Nephron (organoid): Measurements from ENCODE around the gene RXYLT1.
A peak's percentile ranks its signal among the peaks of the same experiment; 100 is the strongest.

Experiments
- H3K27ac Mint-ChIP-seq, 3 experiments: 2 replicates each; pipeline ENCODE4 v1.8.0; 2020; ENCODE audit warnings: mixed read lengths in 3 of 3, mild to moderate bottlenecking in 2 of 3, moderate library complexity in 1 of 3
- H3K27me3 Mint-ChIP-seq: 2 replicates; pipeline ENCODE4 v1.8.0; 2021; ENCODE audit warnings: low read depth, mild to moderate bottlenecking, moderate library complexity, mixed read lengths
- H3K36me3 Mint-ChIP-seq: 2 replicates; pipeline ENCODE4 v1.8.0; 2020; ENCODE audit warnings: low read depth, mixed read lengths
- H3K4me1 Mint-ChIP-seq: 2 replicates; pipeline ENCODE4 v1.8.0; 2020; ENCODE audit warnings: mixed read lengths
- H3K4me3 Mint-ChIP-seq, 3 experiments: 2 replicates each; pipeline ENCODE4 v1.8.0; 2020; ENCODE audit warnings: mild to moderate bottlenecking in 3 of 3, mixed read lengths in 3 of 3, moderate library complexity in 2 of 3
- H3K9me3 Mint-ChIP-seq: 2 replicates; pipeline ENCODE4 v1.8.0; 2020; ENCODE audit warnings: mixed read lengths
- TF ChIP-seq, protein P1 (sequence below), 3 experiments: fragments of 200-600 bp; sonication (generic); IDR thresholded peaks; one replicate each; pipeline ENCODE4 v1.5.0; 2021; ENCODE audit warnings: antibody characterized with exemption in 3 of 3; ENCODE audit not compliant: unreplicated experiment in 3 of 3

The RXYLT1 gene

DNA sequence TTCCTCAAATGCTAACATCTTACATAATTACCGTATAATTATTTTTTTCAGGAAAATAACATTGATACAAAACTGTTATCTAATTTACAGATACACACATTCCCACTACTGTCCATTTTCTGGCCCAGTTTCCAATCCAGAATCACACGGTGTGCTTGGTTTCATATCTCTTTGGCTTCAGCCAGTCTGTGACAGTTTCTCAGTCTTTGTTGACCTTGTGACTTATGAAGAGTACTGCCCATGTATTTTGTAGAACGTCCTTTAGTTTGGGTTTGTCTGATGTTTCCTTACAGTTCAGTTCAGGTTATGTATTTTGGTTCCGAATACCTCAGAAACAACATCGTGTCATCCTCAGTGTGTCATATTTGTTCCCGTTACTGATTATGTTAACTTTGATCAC, 16.2 kb downstream of the RXYLT1 start:
- Mint-ChIP-seq H3K9me3 (no peaks in the 10 kb centered on the region), H3K4me3 (no peak overlapping the region), H3K36me3 (peaks cover 8% of the 10 kb centered on the region), H3K27me3 (no peaks in the 10 kb centered on the region), H3K27ac (no peak overlapping the region), H3K4me1 (peaks cover 7% of the 10 kb centered on the region)
- TF ChIP-seq, protein P1, sequence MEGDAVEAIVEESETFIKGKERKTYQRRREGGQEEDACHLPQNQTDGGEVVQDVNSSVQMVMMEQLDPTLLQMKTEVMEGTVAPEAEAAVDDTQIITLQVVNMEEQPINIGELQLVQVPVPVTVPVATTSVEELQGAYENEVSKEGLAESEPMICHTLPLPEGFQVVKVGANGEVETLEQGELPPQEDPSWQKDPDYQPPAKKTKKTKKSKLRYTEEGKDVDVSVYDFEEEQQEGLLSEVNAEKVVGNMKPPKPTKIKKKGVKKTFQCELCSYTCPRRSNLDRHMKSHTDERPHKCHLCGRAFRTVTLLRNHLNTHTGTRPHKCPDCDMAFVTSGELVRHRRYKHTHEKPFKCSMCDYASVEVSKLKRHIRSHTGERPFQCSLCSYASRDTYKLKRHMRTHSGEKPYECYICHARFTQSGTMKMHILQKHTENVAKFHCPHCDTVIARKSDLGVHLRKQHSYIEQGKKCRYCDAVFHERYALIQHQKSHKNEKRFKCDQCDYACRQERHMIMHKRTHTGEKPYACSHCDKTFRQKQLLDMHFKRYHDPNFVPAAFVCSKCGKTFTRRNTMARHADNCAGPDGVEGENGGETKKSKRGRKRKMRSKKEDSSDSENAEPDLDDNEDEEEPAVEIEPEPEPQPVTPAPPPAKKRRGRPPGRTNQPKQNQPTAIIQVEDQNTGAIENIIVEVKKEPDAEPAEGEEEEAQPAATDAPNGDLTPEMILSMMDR (IDR thresholded peaks at IDR 0.05; ENCODE audit: unreplicated experiment in 3 of 3): no peak

DNA sequence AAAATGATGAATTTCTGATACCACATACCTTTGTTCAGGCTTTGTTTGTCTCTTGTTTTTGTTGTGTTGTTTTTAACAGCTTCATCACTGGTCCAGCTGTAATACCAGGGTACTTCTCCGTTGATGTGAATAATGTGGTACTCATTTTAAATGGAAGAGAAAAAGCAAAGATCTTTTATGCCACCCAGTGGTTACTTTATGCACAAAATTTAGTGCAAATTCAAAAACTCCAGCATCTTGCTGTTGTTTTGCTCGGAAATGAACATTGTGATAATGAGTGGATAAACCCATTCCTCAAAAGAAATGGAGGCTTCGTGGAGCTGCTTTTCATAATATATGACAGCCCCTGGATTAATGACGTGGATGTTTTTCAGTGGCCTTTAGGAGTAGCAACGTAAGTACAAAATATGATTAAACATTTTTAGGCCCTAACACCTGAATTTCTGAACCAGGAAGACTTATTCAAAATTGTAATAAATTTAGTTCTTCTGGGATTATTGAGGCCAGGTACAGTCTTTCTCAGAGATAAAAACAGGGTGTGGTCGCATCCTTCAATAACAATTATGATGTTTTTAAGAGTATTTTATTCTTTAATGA, 22.4 kb downstream of the RXYLT1 start:
- Mint-ChIP-seq H3K36me3 (peaks cover 11% of the 10 kb centered on the region), H3K4me3 (no peak overlapping the region), H3K27me3 (no peaks in the 10 kb centered on the region), H3K4me1 (no peaks in the 10 kb centered on the region), H3K27ac (no peak overlapping the region), H3K9me3 (no peaks in the 10 kb centered on the region)
- TF ChIP-seq, protein P1 (IDR thresholded peaks at IDR 0.05; ENCODE audit: unreplicated experiment in 3 of 3): peak; percentile 62 to 70 (median 64)

DNA sequence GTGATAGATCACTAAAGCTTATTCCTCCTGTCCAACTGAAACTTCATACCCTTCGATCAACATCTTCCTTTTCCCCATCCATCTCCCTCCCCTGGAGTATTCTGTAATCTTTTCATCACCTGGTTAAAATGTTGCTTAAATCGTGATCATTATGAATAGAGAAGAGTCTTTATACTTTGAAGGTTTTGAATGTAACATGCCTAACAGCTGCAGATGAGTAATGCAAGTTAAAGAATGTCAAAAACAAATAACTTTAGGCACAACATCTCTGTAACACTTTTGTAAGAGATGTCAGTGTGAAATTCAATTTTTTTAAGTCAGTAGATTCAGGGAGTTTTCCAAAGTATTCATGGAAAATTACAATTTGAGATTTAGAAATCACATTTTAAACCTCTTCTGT, 25.0 kb downstream of the RXYLT1 start:
- TF ChIP-seq, protein P1 (IDR thresholded peaks at IDR 0.05; ENCODE audit: unreplicated experiment in 3 of 3): no peak
- H3K4me1 Mint-ChIP-seq: no peaks in the 10 kb centered on the region
- no peaks in the 10 kb centered on the region for H3K27me3 Mint-ChIP-seq
- peaks cover 19% of the 10 kb centered on the region for H3K36me3 Mint-ChIP-seq
- H3K9me3 Mint-ChIP-seq: no peaks in the 10 kb centered on the region
- H3K27ac Mint-ChIP-seq: no peak overlapping the region
- H3K4me3 Mint-ChIP-seq: no peak overlapping the region

DNA sequence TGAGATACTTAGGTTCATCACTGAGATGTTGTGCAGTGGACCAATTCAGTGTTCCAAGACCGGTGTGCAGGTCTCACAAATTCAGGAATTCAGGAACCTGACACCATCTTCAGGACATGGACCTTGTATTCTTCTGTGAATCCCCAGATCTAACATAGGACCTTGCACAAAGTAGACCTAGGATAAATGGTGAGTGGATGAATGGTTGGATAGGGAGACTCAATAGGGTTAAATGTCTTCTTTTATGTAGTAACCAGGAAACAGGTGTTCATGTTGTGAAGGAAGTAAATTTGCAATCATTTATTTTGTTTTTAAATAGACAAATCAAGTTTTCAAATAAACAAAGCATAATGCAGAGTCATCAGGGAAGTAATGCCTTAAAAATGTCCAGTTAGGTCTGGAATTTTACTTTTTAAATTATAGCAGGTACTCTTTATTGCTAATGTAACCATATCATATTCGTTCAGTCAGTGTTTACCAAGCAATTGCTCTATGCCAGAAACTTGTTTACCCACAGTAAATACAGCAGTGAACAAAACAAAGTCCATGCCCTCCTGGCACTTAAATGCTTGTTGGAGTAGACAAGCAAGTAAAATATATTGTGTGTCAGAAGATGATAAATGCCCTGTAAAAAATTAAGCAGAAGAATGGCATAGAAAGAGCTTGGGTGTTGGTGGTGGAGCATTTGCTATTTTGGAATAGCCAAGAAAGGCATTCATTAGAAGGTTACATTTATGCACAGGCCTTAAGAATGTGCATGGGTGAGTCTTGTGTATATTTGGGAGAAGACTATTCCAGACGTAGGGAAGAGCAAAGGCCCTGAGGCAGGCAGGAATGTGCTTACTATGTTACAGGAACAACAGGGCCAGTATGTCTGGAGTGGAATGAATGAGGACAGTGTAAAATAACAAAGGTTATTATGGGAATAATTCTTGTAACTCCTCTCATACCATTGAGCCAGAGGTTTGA, 26.3 kb downstream of the RXYLT1 start:
- H3K27ac Mint-ChIP-seq: no peak overlapping the region
- H3K4me3 Mint-ChIP-seq: no peak overlapping the region
- no peaks in the 10 kb centered on the region for H3K27me3 Mint-ChIP-seq
- TF ChIP-seq, protein P1 (IDR thresholded peaks at IDR 0.05; ENCODE audit: unreplicated experiment in 3 of 3): no peak
- no peaks in the 10 kb centered on the region for H3K9me3 Mint-ChIP-seq
- H3K4me1 Mint-ChIP-seq: no peaks in the 10 kb centered on the region
- peaks cover 19% of the 10 kb centered on the region for H3K36me3 Mint-ChIP-seq

DNA sequence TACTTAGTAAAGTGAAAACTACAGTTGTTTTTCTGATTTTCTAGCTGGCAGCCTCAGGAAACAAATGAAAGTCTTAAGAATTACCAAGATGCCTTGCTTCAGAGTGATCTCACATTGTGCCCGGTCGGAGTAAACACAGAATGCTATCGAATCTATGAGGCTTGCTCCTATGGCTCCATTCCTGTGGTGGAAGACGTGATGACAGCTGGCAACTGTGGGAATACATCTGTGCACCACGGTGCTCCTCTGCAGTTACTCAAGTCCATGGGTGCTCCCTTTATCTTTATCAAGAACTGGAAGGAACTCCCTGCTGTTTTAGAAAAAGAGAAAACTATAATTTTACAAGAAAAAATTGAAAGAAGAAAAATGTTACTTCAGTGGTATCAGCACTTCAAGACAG, 28.9 kb downstream of the RXYLT1 start:
- H3K27ac Mint-ChIP-seq: no peak overlapping the region
- no peak overlapping the region for H3K4me3 Mint-ChIP-seq
- no peaks in the 10 kb centered on the region for H3K9me3 Mint-ChIP-seq
- TF ChIP-seq, protein P1 (IDR thresholded peaks at IDR 0.05; ENCODE audit: unreplicated experiment in 3 of 3): no peak
- peaks cover 19% of the 10 kb centered on the region for H3K36me3 Mint-ChIP-seq
- H3K4me1 Mint-ChIP-seq: no peaks in the 10 kb centered on the region
- no peaks in the 10 kb centered on the region for H3K27me3 Mint-ChIP-seq
